Upper lobe of left lung (tissue), 4 donors: ENCODE data around the gene VEPH1.

Experiments used
- EP300 ChIP-seq, 4 donors: sonication (generic); formaldehyde crosslinking; IDR thresholded peaks; one replicate each; pipeline ENCODE4 v1.5.1; 2017; ENCODE audit warnings: antibody characterized with exemption in 4 of 4, control low read depth in 2 of 4
- TF ChIP-seq, protein P1 (sequence below), 6 experiments: fragments of 450-650 bp in 4 of 6; fragments of 200-600 bp in 2 of 6; sonication (generic) in 2 of 6; IDR thresholded peaks; one replicate each; pipeline ENCODE4 v1.5.1; 2016 to 2019; ENCODE audit warnings: antibody characterized with exemption in 6 of 6

DNA sequence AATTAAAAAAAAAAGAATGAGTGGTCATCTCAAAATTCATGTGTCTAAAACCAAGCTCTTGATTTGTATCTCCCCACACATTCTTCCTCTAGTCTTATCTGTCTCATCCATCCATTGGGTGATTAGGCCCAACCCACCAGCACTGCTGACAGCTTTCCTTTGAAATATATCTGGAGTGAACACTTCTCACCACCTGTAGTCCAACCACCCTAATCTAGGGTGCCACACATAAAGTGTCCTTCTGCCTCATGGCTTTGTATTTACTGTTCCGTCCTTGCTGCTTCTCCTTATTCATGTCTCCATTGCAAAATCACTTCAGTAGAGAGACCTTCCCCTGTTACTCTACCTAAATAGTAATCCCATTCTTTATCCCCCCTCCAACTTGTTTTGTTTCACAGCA, 149.0 kb downstream of the VEPH1 start:
- TF ChIP-seq, protein P1, sequence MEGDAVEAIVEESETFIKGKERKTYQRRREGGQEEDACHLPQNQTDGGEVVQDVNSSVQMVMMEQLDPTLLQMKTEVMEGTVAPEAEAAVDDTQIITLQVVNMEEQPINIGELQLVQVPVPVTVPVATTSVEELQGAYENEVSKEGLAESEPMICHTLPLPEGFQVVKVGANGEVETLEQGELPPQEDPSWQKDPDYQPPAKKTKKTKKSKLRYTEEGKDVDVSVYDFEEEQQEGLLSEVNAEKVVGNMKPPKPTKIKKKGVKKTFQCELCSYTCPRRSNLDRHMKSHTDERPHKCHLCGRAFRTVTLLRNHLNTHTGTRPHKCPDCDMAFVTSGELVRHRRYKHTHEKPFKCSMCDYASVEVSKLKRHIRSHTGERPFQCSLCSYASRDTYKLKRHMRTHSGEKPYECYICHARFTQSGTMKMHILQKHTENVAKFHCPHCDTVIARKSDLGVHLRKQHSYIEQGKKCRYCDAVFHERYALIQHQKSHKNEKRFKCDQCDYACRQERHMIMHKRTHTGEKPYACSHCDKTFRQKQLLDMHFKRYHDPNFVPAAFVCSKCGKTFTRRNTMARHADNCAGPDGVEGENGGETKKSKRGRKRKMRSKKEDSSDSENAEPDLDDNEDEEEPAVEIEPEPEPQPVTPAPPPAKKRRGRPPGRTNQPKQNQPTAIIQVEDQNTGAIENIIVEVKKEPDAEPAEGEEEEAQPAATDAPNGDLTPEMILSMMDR (IDR thresholded peaks at IDR 0.05): no peak
- TF ChIP-seq EP300 (IDR thresholded peaks at IDR 0.05): no peak
